NCI-H226 (cell line): ENCODE data around the gene ABR.
"Not testable (repeated sequence)": the region's sequence is repeated elsewhere in the genome, so short reads cannot be mapped to it uniquely, and the experiment has no call there.

Experiments
- DNase-seq: peaks from one replicate; pipeline ENCODE4 v3.0.0-alpha.2; 2015

Gene ABR

GRCh38 chr17:1089915-1090314 is 89.9 kb downstream of the ABR start:
- no peak for DNase-seq

- no peak for DNase-seq
Measured at GRCh38 chr17:1087381-1088241, 92.2 kb downstream of the ABR start.

- no peak for DNase-seq
Measured at GRCh38 chr17:1083451-1084187, 96.2 kb downstream of the ABR start.

- DNase-seq, result no peak
Measured at GRCh38 chr17:1082579-1082978, 97.2 kb downstream of the ABR start.

GRCh38 chr17:1078831-1079561 is 100.8 kb downstream of the ABR start:
- no peak for DNase-seq

GRCh38 chr17:1077986-1078711 is 101.6 kb downstream of the ABR start:
- DNase-seq, result no peak

GRCh38 chr17:1077581-1077985 is 102.2 kb downstream of the ABR start:
- no peak for DNase-seq

GRCh38 chr17:1076982-1077302 is 102.8 kb downstream of the ABR start:
- DNase-seq, result no peak

GRCh38 chr17:1076299-1076981 is 103.3 kb downstream of the ABR start:
- no peak for DNase-seq

GRCh38 chr17:1074886-1075605 is 104.7 kb downstream of the ABR start:
- no peak for DNase-seq

- DNase-seq, result not testable (repeated sequence)
Measured at GRCh38 chr17:1073963-1074625, 105.7 kb downstream of the ABR start.

GRCh38 chr17:1073241-1073962 is 106.4 kb downstream of the ABR start:
- no peak for DNase-seq

GRCh38 chr17:1072551-1072961 is 107.2 kb downstream of the ABR start:
- no peak for DNase-seq

GRCh38 chr17:1071103-1071825 is 108.5 kb downstream of the ABR start:
- no peak for DNase-seq

GRCh38 chr17:1070411-1070810 is 109.4 kb downstream of the ABR start:
- DNase-seq, result no peak

- no peak for DNase-seq
Measured at GRCh38 chr17:1069847-1070246, 109.9 kb downstream of the ABR start.

GRCh38 chr17:1068356-1068755 is 111.4 kb downstream of the ABR start:
- DNase-seq, result no peak

GRCh38 chr17:1067282-1067956 is 112.4 kb downstream of the ABR start:
- DNase-seq, result peak; percentile 82

GRCh38 chr17:1065416-1065815 is 114.4 kb downstream of the ABR start:
- not testable (repeated sequence) for DNase-seq
